Measurements from ENCODE around the gene RBP4. TPM values are rescaled to one million over a fixed set of nuclear protein-coding genes. Genes with fewer than 3 reads are reported as not detected.

Gene RBP4
- total and polyA plus RNA-seq, 8 donors, result 7.4 to 186 (median 21.8) TPM

- peaks cover 0 to 5% (median 0%) of the 10 kb centered on the region in 3 donors for H3K4me1 ChIP-seq
- TF ChIP-seq CTCF (IDR thresholded peaks at IDR 0.05), result no peak
These were observed 2.0 kb upstream of the RBP4 start for GRCh38 chr10:93603023-93603422.

GRCh38 chr10:93601774-93602162 lies 733 bp upstream of the RBP4 start:
- no peaks in the 10 kb centered on the region for H3K36me3 ChIP-seq
- H3K27me3 ChIP-seq, result peaks cover 0 to 9% (median 4%) of the 10 kb centered on the region in 4 donors
- H3K9me3 ChIP-seq, result no peaks in the 10 kb centered on the region
- no peak overlapping the region for H3K27ac ChIP-seq
- no peak for ATAC-seq
- DNase-seq, result no peak
- TF ChIP-seq CTCF (IDR thresholded peaks at IDR 0.05), result no peak
- intact Hi-C loops (cut with DNase I), result no loop called here
- FAIRE-seq, result no peak
- 9 to 10% methylated on average over 7 of the region's 7 CpGs for WGBS, 2 donors
- peaks cover 0 to 5% (median 0%) of the 10 kb centered on the region in 3 donors for H3K4me1 ChIP-seq
- H3K4me3 ChIP-seq, result peak overlapping the region in 2 of 4 donors; percentile 31 to 44

More at GRCh38 chr10:93603023-93603422, 2.0 kb upstream of the RBP4 start:
- H3K4me3 ChIP-seq, result no peak overlapping the region
- intact Hi-C loops (cut with DNase I), result no loop called here
- H3K9me3 ChIP-seq, result no peaks in the 10 kb centered on the region
- H3K27me3 ChIP-seq, result peaks cover 0 to 9% (median 4%) of the 10 kb centered on the region in 4 donors
- DNase-seq, result no peak
- FAIRE-seq, result no peak
- no peak overlapping the region for H3K27ac ChIP-seq
- WGBS, 2 donors, result 86 to 88% methylated on average over 2 of the region's 2 CpGs
- ATAC-seq, result no peak
- H3K36me3 ChIP-seq, result no peaks in the 10 kb centered on the region

GRCh38 chr10:93600446-93601145 lies 439 bp downstream of the RBP4 start:
- 13 to 24% methylated on average over 39 to 60 of the region's 60 CpGs for WGBS, 2 donors
- Histone ChIP-seq H3K4me3 (peak overlapping the region in 3 of 4 donors; percentile 13 to 44 (median 31)), H3K9me3 (no peaks in the 10 kb centered on the region), H3K27me3 (peaks cover 0 to 9% (median 4%) of the 10 kb centered on the region in 4 donors), H3K36me3 (no peaks in the 10 kb centered on the region), H3K4me1 (peaks cover 0 to 5% (median 0%) of the 10 kb centered on the region in 3 donors), H3K27ac (no peak overlapping the region)
- DNase-seq (peak in 3 of 6 donors; percentile 19 to 70 (median 64)), FAIRE-seq (no peak), ATAC-seq (peak; percentile 47 to 76 (median 70))
- TF ChIP-seq CTCF (IDR thresholded peaks at IDR 0.05), result no peak
- intact Hi-C loops (cut with DNase I), result no loop called here

GRCh38 chr10:93599778-93600177 lies 1.3 kb downstream of the RBP4 start:
- Histone ChIP-seq H3K4me1 (peaks cover 0 to 5% (median 0%) of the 10 kb centered on the region in 3 donors), H3K27ac (no peak overlapping the region), H3K36me3 (no peaks in the 10 kb centered on the region), H3K9me3 (no peaks in the 10 kb centered on the region), H3K27me3 (peaks cover 0 to 8% (median 4%) of the 10 kb centered on the region in 4 donors), H3K4me3 (no peak overlapping the region)
- intact Hi-C loops (cut with DNase I), result no loop called here
- 77 to 87% methylated on average over 4 of the region's 4 CpGs for WGBS, 2 donors
- no peak for DNase-seq
- no peak for TF ChIP-seq CTCF (IDR thresholded peaks at IDR 0.05)
- no peak for ATAC-seq
- no peak for FAIRE-seq

GRCh38 chr10:93599335-93599734 lies 1.7 kb downstream of the RBP4 start:
- no peak for FAIRE-seq
- no peak for TF ChIP-seq CTCF (IDR thresholded peaks at IDR 0.05)
- no peak for DNase-seq

More at GRCh38 chr10:93599335-93599734, 1.7 kb downstream of the RBP4 start:
- no peak for ATAC-seq
- 40 to 50% methylated on average over 1 of the region's 1 CpG for WGBS, 2 donors
- Histone ChIP-seq H3K27ac (no peak overlapping the region), H3K9me3 (no peaks in the 10 kb centered on the region), H3K4me3 (no peak overlapping the region), H3K36me3 (no peaks in the 10 kb centered on the region), H3K27me3 (peaks cover 0 to 8% (median 3%) of the 10 kb centered on the region in 4 donors), H3K4me1 (peaks cover 0 to 5% (median 0%) of the 10 kb centered on the region in 3 donors)
- intact Hi-C loops (cut with DNase I), result no loop called here
